Measurements from ENCODE around the gene AUTS2.

DNA sequence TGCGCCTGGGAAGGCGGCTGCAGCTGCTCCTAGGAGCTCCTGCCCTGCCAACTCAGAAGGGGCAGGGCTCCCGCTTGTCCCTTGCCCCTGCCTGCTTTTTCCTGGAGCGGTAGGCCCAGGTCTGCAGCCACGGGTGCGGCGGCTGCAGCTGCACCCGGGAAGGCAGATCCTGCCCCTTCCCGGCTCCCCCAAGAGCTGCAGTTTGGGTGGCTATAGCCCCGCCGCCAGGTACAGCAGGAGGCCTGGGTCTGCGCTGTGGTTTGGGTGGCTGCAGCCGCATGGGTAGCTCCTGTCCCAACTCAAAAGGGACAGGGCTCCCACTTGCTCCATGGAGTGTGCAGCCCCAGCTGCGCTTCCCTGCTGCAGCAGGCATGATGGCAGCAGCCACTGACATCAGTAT, 6.5 kb upstream of the AUTS2 start:
- TF ChIP-seq CTCF (IDR thresholded peaks at IDR 0.05; ENCODE audit: insufficient read depth, low read length): no peak
- no peak for TF ChIP-seq POLR2AphosphoS5 (IDR thresholded peaks at IDR 0.05; ENCODE audit: low read depth)

All from HL-60 (cell line).